ENCODE results near the gene C10orf71.

- TF ChIP-seq GATA2 (IDR thresholded peaks at IDR 0.05; ENCODE audit: low read depth, low read length) (no peak), GATA3 (IDR thresholded peaks at IDR 0.05; ENCODE audit: low read depth, low read length) (no peak)
Observed at GRCh38 chr10:49311555-49312236, 12.7 kb downstream of the C10orf71 start.

Data from SH-SY5Y (cell line).